Stimulated activated CD4-positive, alpha-beta T cell treated with anti-CD3 and anti-CD28 coated beads, TNF-alpha, amount 100 ng/mL, for 48 hours (primary cell): ENCODE measurements around the gene OLIG1.

Source experiments
- DNase-seq, 3 donors: peaks; one replicate each; pipeline ENCODE4 v3.0.0-alpha.2; 2020; ENCODE audit warnings: low read depth in 3 of 3

Gene OLIG1

DNA sequence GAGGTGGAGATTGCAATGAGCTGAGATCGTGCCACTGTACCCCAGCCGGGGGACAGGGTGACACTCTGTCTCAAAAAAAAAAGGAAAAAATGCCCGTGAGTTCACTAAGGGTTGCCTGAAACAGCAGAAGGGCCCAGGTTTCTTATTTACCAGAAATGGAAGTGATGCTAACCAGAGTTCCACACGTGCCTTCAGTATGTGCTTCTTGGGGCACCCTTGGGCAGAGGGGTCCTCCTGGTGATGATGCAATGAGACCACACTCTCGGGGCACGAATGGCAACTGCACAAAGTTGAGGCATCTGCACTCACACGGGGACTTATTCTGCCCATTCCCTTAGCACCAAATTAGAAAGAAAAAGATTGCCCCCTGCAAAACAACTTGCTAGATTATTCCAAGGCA lies 29.2 kb downstream of the OLIG1 start:
- DNase-seq, result no peak

- DNase-seq, result no peak
These were observed 31.5 kb downstream of the OLIG1 start for GRCh38 chr21:33101300-33101911.

DNA sequence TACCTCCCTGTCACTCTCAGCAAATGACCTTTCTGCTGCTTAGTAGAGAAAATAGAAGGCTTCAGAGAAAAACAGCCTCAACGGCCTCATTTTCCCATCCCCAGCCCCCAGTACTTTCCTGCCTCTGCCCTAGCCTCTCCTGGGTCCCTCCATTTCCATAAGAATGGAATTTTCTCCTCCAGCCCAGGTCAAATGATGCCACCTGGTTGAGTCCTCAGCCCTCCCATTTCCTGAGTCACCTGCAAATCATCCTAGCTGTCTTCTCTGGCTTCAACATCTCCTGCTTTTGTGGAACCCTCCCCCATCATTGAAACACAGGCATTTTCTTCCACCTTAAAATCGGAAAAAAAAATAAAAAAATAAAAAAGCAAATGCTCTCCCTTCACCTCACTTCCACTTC lies 35.1 kb downstream of the OLIG1 start:
- no peak for DNase-seq

GRCh38 chr21:33108228-33108627 lies 38.3 kb downstream of the OLIG1 start:
- DNase-seq, result no peak

- peak in 1 of 3 donors; percentile 12 for DNase-seq
These were observed 39.8 kb downstream of the OLIG1 start for GRCh38 chr21:33109574-33110339.

- DNase-seq, result no peak
These were observed 40.4 kb downstream of the OLIG1 start for GRCh38 chr21:33110340-33110715.

GRCh38 chr21:33111577-33111976 lies 41.6 kb downstream of the OLIG1 start:
- no peak for DNase-seq

GRCh38 chr21:33112151-33112550 lies 42.2 kb downstream of the OLIG1 start:
- DNase-seq, result no peak

DNA sequence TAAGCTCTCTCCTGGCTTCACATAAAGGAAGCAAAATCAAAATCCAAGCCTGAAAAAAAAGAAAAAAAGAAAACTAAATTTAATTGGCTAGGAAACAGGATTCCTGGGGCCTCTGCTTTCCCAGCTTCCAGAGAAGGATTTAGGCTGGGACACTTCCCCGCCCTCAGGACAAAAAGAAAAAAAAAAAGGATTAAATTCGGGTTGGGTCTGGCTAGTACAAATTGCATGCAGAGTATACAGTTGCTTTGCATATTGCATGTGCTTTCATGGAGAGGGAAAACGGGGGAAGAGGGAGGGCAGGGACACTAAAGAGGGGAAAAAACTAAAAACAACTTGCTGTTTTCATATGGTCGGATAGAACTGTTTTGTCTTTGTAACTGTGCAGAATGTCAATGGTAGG lies 42.7 kb downstream of the OLIG1 start:
- no peak for DNase-seq

DNA sequence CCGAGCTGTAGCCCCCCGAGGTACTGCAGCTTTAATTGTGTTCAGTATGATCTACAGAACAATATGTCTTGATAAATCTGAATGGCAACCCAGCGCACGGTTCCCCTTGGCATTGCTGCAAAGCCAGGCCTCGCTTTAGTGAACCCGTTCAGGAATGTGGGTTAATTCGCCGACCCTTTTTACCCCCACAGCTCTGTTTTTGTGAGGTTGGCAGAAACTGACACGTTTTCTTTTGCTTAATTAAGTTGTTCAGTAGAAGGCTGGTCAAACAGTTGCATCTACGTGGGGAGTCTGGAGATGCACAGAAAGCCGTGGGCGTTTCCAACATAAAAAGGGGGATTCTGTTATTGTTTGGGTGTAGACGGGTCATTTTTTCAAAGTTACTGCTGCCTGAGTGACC lies 43.2 kb downstream of the OLIG1 start:
- DNase-seq, result no peak

GRCh38 chr21:33114276-33114675 lies 44.3 kb downstream of the OLIG1 start:
- no peak for DNase-seq

GRCh38 chr21:33115631-33116510 lies 45.9 kb downstream of the OLIG1 start:
- no peak for DNase-seq

DNA sequence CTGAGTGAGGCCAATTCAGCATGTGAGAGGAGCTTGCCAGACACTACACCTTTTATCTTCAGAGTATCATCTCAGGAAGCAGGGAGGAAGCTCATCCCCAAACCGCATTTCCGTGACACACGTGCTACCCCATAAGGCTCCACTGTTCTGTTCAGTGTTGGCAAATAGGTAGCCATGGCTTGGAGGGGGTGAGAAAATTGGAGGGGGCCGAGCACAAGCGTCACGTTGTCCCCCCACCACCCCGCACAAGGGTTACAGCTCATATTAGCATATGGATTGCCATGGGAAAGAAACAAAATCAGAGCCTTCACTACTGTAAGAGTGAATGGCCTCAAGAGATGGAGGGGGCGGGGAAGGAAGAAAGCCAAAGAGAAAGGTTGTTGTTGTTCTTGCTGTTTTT lies 46.7 kb downstream of the OLIG1 start:
- no peak for DNase-seq

GRCh38 chr21:33117101-33117888 lies 47.4 kb downstream of the OLIG1 start:
- DNase-seq, result no peak
